PC-3 (cell line): ENCODE measurements around the gene CCNJL.

Experiments used
- CTCF ChIP-seq: fragments of 300-600 bp; sonication (generic); conservative IDR thresholded peaks from 2 replicates; pipeline ENCODE4 v1.5.1; 2017; ENCODE audit warnings: antibody characterized with exemption, low read depth, mild to moderate bottlenecking, low read length
- EZH2 ChIP-seq: fragments of 300-600 bp; sonication (generic); IDR thresholded peaks from one replicate; pipeline ENCODE4 v1.6.1; 2017; ENCODE audit warnings: antibody characterized with exemption, mild to moderate bottlenecking, low read length; ENCODE audit not compliant: unreplicated experiment

GRCh38 chr5:160289356-160289651, 23.1 kb downstream of the CCNJL start:
- TF ChIP-seq CTCF: no peak
- no peak for TF ChIP-seq EZH2
